ENCODE measurements around the gene HOXC4.
"Not testable (repeated sequence)": the region's sequence is repeated elsewhere in the genome, so short reads cannot be mapped to it uniquely, and the experiment has no call there.

HOXC4 gene

DNA sequence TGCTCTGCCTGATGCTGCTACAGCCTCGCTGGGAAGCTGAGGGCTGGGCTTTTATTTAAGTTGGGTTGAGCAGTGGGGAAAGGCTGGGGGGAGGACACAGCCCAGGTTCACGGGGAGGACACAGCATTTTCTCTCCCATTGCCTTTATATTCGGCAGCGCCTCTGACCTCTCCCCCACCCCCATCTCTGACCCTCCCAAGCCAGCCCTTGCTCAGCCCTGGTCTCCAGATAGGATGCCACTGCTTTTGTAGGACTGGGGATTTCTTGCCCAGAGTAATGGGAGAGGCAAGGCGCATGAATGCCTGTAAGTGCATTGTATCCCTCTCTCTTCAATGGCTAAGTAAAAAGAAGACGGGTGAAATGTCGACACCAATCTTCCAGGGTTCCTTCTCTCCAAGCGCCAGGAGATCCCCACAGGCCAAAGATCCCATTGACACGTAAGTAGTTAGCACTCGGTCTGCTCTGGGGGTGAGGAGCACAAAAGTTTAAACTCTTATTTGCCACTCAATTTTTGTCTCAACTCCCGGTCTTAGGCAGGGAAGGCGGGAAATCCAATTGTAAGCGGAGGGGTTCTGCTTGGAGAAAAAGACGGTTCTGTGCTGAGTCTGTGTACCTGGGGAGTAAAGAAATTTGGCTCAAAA is 4.6 kb downstream of the HOXC4 start:
- DNase-seq: no peak

DNA sequence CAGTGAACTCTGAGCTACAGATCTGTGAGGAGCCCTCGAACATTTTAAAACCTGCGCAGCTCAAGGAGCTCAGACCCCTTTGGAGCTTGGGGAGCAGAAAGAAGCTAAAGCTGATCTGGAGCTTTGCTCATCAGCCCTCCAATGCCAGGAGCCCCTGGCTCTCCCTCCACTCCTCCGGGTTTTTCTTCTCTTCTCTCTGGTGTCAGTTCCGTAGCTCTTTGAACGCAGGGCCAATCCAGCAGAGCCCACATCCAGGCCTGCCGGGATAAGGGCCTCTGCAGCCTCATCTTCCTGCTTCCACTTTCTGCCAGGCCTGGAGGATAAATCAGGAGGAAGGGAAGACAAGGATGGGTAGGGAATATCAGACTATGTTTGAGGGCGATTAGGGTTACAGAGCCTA is 6.0 kb downstream of the HOXC4 start:
- peak; percentile 58 for DNase-seq

- DNase-seq: no peak
Observed at GRCh38 chr12:54060174-54060974, 6.7 kb downstream of the HOXC4 start.

GRCh38 chr12:54060975-54061778 is 7.5 kb downstream of the HOXC4 start:
- DNase-seq: peak; percentile 72

GRCh38 chr12:54065677-54066076 is 12.0 kb downstream of the HOXC4 start:
- DNase-seq: no peak

- no peak for DNase-seq
Observed at GRCh38 chr12:54066408-54066807, 12.8 kb downstream of the HOXC4 start.

GRCh38 chr12:54068418-54069070 is 14.9 kb downstream of the HOXC4 start:
- DNase-seq: peak; percentile 51

GRCh38 chr12:54071942-54072341 is 18.3 kb downstream of the HOXC4 start:
- no peak for DNase-seq

- DNase-seq: no peak
Observed at GRCh38 chr12:54074308-54074707, 20.7 kb downstream of the HOXC4 start.

DNA sequence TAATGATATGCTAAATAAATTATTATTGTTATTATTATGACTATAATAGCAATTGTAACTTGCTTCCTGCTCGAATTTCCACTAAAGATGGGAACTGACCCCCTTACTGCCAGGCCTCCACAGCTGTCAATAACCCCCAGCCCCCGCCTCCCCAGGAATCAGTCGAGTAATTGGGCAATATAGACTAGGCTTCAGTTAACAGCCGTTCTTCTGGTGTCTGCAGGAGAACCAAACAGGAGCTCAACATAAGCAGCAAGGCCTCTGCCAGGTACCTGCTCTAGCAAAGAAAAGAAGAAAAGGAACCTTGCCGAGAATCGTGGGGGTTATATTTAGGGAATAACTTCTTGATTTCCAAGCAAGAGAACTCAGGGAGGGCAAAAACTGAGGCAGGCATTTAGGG is 21.8 kb downstream of the HOXC4 start:
- DNase-seq: no peak

DNA sequence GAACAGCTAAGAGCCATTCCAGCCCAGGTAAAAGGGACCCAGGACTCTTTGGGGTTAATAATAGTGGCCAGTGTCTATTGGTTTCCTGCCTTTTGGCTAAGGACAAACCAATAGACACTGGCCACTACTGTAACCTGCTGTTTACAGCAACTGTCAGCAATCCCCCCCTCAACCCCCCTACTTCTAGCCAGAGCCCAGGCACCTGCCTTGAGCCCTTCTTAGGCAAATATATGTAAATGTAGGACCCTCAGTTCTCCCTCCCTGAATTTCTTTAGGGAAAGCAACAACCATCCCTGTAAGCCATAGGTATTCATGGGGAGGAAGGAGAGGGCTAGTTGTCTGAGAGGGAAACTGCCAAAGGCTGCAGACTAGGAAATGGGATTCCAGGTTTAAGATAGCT is 22.3 kb downstream of the HOXC4 start:
- no peak for DNase-seq

- peak; percentile 35 for DNase-seq
Observed at GRCh38 chr12:54077843-54078242, 24.2 kb downstream of the HOXC4 start.

GRCh38 chr12:54079115-54079514 is 25.5 kb downstream of the HOXC4 start:
- peak; percentile 36 for DNase-seq

DNA sequence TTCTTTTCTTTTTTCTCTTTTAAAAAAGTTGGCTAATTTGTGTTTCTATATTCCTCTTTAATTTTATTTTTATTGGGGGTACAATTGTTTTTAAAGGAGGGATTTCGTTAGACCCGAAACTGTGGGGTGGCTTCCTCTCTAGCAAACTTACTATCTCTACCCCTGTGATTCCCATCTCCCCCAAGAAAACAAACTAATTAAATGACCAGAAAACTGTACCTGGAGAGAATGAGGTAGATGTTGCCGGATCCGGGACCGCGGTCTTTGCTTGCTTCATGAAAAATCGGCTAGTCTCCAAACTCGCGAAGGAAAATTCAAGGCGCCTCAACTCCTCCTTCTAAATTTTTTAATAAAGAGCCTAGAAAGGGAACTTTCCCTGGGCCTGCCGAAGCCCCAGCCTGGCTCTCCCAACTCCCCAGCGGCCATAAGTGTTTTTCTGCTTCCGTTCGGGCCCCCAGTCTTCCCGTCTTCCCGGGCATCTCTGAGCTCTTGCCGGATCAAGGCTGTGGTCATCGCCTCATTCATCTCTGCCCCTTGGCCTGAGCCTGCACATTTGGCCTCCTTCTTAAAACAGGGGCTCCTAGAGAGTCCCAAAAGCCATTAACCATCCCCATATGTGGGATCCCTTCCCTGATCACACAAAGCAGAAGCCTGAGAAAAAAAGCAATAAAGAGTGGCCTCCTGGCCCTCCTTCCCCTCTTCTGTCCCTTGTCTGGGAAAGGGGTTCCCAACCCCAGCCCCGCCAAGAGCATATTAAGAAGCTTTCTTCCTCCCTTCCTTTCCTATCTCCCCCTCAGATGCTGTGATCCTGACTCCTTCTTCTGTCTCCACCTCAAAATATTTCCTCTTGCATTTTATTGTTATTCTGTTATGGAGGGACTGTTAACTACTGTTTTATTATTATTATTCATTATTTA is 26.6 kb downstream of the HOXC4 start:
- peak; percentile 44 for DNase-seq

- DNase-seq: peak; percentile 77
Observed at GRCh38 chr12:54081053-54081514, 27.4 kb downstream of the HOXC4 start.

DNA sequence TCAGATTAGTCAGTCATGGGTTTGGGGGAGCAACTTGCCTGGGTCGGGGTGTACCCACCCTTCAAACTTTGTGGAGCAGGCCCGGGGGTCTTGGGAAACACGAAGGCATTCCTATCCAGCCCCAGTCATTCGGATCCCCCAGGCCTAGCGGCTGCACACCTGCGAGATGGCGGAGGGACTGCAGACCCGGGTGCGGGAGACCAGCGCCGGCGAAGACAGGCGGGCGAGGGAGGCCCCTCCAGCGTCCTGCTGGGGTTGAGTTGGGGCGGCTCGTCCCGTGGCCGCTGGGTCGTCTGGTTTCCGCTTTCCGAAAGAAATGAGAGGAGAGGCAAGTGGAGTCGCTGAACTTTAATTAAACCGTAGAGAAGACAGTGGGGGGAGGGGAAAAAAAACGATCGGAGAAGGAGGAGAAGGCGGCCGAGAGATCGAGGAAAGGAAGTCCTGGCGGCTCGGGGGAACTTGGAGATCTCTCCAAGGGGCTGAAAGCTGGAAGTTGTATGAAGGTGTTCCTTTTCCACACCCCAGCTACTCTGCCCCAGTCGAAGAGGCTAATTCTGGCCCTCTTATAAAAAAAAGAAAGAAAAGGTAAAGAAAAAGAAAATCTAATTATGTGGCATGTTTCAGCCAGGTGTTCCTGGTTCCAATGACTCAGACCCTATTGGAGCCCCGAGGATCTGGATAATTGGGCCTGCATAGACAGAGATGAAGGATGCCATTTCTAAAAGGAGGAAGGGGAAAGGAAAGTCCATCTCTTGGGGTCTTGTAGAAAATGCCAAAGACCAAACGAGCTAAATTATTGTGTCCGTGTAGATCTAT is 28.2 kb downstream of the HOXC4 start:
- DNase-seq: peak; percentile 65

- peak; percentile 62 for DNase-seq
Observed at GRCh38 chr12:54082397-54082892, 28.8 kb downstream of the HOXC4 start.

- not testable (repeated sequence) for DNase-seq
Observed at GRCh38 chr12:54088011-54088410, 34.4 kb downstream of the HOXC4 start.

- DNase-seq: not testable (repeated sequence)
Observed at GRCh38 chr12:54089465-54089864, 35.8 kb downstream of the HOXC4 start.

DNA sequence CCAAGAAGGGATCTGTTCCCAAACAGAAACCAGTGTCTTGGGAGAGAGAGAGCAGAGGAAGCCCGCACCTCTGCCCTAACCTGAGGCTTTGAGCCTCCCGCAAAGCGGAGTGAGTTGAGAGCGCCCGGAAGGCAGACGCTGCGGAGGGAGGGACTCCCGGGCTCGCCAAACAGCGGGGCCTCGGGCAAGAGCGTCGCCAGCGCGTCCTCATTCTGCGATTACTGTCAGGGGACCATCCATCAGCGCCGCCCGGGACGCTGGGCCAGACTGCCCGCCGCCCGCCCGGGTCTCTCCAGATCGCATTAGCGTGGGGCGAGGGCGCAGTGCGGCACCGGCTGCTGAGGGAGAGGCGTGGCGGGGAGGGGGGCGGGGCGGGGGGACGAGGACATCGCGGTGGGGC is 36.7 kb downstream of the HOXC4 start:
- DNase-seq: peak; percentile 27

DNA sequence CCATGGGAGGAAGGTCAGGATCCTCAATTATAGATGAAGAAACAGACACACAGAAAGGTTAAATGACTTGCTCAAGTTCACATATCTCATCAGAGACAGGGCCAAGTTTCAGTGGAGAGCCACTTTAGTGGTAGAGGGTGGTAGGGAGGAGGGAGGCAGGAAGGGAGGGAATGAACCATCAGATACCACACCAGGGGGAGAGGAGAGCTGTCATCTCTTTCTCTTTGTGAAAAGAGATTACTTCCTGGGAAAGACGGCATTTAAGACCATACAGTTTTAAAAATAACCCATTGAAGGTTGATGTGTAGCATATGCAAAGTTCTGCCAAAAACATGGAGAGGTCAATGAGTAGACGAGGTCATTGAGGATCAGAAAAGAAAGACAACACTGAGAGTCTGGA is 39.3 kb downstream of the HOXC4 start:
- DNase-seq: peak; percentile 17

All from fibroblast of skin of right biceps (primary cell).